Measurements from ENCODE around the gene DUSP16. TPM values are rescaled to one million over a fixed set of nuclear protein-coding genes. Genes with fewer than 3 reads are reported as not detected.
"Not testable (repeated sequence)": the region's sequence is repeated elsewhere in the genome, so short reads cannot be mapped to it uniquely, and the experiment has no call there.

Gene DUSP16
- total RNA-seq, 2 donors from 2014 or later, result 12.9 to 23.4 TPM

GRCh38 chr12:12503384-12504078 lies 59.1 kb downstream of the DUSP16 start:
- Histone ChIP-seq H3K9me3 (no peaks in the 10 kb centered on the region), H3K27ac (no peak overlapping the region), H3K4me3 (no peak overlapping the region), H3K4me1 (ENCODE audit: control insufficient read depth in 1 of 2, low read depth in 2 of 2) (peaks cover 23 to 46% of the 10 kb centered on the region in 2 donors), H3K27me3 (replicated peaks; ENCODE audit: insufficient read depth) (no peaks in the 10 kb centered on the region), H3K36me3 (no peaks in the 10 kb centered on the region)
- DNase-seq (ENCODE audit: low spot score) (no peak), ATAC-seq (ENCODE audit: insufficient number of reproducible peaks, low FRiP score, low read depth) (no peak)
- no peak for TF ChIP-seq CTCF (IDR thresholded peaks at IDR 0.05)

- no peak for TF ChIP-seq CTCF (IDR thresholded peaks at IDR 0.05)
- Histone ChIP-seq H3K27ac (no peak overlapping the region), H3K27me3 (replicated peaks; ENCODE audit: insufficient read depth) (no peaks in the 10 kb centered on the region), H3K4me3 (no peak overlapping the region), H3K4me1 (ENCODE audit: control insufficient read depth in 1 of 2, low read depth in 2 of 2) (peaks cover 23 to 39% of the 10 kb centered on the region in 2 donors), H3K36me3 (no peaks in the 10 kb centered on the region), H3K9me3 (no peaks in the 10 kb centered on the region)
- DNase-seq (ENCODE audit: low spot score) (no peak), ATAC-seq (ENCODE audit: insufficient number of reproducible peaks, low FRiP score, low read depth) (no peak)
Measured at GRCh38 chr12:12502815-12503151, 59.9 kb downstream of the DUSP16 start.

DNA sequence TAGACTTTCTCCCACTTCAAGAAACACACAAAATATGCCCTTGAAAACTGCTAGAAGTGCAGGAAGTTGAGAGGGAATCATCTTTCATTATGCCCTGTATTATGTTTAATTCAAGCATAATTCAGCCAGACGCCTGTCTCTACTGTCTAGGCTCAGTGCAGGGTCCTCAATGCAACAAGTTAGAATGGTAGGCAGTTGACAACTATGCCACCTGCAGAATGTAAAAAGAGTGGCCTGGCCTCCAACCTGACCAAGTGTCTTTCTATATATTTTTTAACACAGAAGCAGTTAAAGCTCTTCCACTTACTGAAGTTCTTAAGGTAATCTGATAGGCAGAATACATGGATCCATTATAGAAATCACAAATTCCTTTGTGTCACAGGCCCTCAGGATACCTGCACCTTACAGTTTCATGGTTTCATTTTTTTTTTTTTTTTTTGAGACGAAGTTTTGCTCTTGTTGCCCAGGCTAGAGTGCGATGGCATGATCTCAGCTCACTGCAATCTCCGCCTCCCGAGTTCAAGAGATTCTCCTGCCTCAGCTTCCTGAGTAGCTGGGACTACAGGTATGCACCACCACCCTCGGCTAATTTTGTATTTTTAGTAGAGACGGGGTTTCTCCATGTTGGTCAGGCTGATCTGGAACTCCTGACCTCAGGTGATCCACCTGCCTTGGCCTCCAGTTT lies 60.4 kb downstream of the DUSP16 start:
- H3K4me1 ChIP-seq (ENCODE audit: control insufficient read depth in 1 of 2, low read depth in 2 of 2), result peaks cover 20 to 36% of the 10 kb centered on the region in 2 donors
- not testable (repeated sequence) for H3K27ac ChIP-seq; DNase-seq (ENCODE audit: low spot score); H3K27me3 ChIP-seq (replicated peaks; ENCODE audit: insufficient read depth); ATAC-seq (ENCODE audit: insufficient number of reproducible peaks, low FRiP score, low read depth); H3K9me3 ChIP-seq; H3K36me3 ChIP-seq; H3K4me3 ChIP-seq

GRCh38 chr12:12501121-12501520 lies 61.5 kb downstream of the DUSP16 start:
- no peak for TF ChIP-seq CTCF (IDR thresholded peaks at IDR 0.05)
- Histone ChIP-seq H3K27me3 (replicated peaks; ENCODE audit: insufficient read depth) (no peaks in the 10 kb centered on the region), H3K27ac (no peak overlapping the region), H3K4me3 (no peak overlapping the region), H3K9me3 (no peaks in the 10 kb centered on the region), H3K36me3 (no peaks in the 10 kb centered on the region), H3K4me1 (ENCODE audit: control insufficient read depth in 1 of 2, low read depth in 2 of 2) (peaks cover 10 to 24% of the 10 kb centered on the region in 2 donors)
- DNase-seq (ENCODE audit: low spot score) (no peak), ATAC-seq (ENCODE audit: insufficient number of reproducible peaks, low FRiP score, low read depth) (no peak)

- H3K4me1 ChIP-seq (ENCODE audit: control insufficient read depth in 1 of 2, low read depth in 2 of 2), result peaks cover under 1 to 14% of the 10 kb centered on the region in 2 donors
- DNase-seq (ENCODE audit: low spot score) (no peak), ATAC-seq (ENCODE audit: insufficient number of reproducible peaks, low FRiP score, low read depth) (no peak)
- H3K27ac ChIP-seq, result no peak overlapping the region
- H3K9me3 ChIP-seq, result no peaks in the 10 kb centered on the region
- no peak for TF ChIP-seq CTCF (IDR thresholded peaks at IDR 0.05)
- no peaks in the 10 kb centered on the region for H3K36me3 ChIP-seq
- no peak overlapping the region for H3K4me3 ChIP-seq
- H3K27me3 ChIP-seq (replicated peaks; ENCODE audit: insufficient read depth), result no peaks in the 10 kb centered on the region
Measured at GRCh38 chr12:12499909-12500604, 62.6 kb downstream of the DUSP16 start.

Measured in thoracic aorta (tissue), 2 donors.